ENCODE data around the gene LOC128125822.
A peak's percentile ranks its signal among the peaks of the same experiment; 100 is the strongest.
"Not testable (repeated sequence)": the region's sequence is repeated elsewhere in the genome, so short reads cannot be mapped to it uniquely, and the experiment has no call there.

LOC128125822 gene

GRCh38 chr6:63581355-63582013, 9.2 kb downstream of the LOC128125822 start:
- no peak for DNase-seq (ENCODE audit: low read depth in 1 of 2, low spot score in 1 of 2)

GRCh38 chr6:63582579-63583231, 10.4 kb downstream of the LOC128125822 start:
- no peak for DNase-seq (ENCODE audit: low read depth in 1 of 2, low spot score in 1 of 2)

- no peak for DNase-seq (ENCODE audit: low read depth in 1 of 2, low spot score in 1 of 2)
Observed at GRCh38 chr6:63584125-63584514, 11.8 kb downstream of the LOC128125822 start.

GRCh38 chr6:63584566-63584965, 12.3 kb downstream of the LOC128125822 start:
- no peak for DNase-seq (ENCODE audit: low read depth in 1 of 2, low spot score in 1 of 2)

- DNase-seq (ENCODE audit: low read depth in 1 of 2, low spot score in 1 of 2) = not testable (repeated sequence)
Observed at GRCh38 chr6:63585652-63586051, 13.4 kb downstream of the LOC128125822 start.

- no peak for DNase-seq (ENCODE audit: low read depth in 1 of 2, low spot score in 1 of 2)
Observed at GRCh38 chr6:63589952-63590411, 17.7 kb downstream of the LOC128125822 start.

- DNase-seq (ENCODE audit: low read depth in 1 of 2, low spot score in 1 of 2) = no peak
Observed at GRCh38 chr6:63592886-63593285, 20.6 kb downstream of the LOC128125822 start.

GRCh38 chr6:63597141-63598048, 25.1 kb downstream of the LOC128125822 start:
- no peak for DNase-seq (ENCODE audit: low read depth in 1 of 2, low spot score in 1 of 2)

- DNase-seq (ENCODE audit: low read depth in 1 of 2, low spot score in 1 of 2) = peak; percentile 40 to 43
Observed at GRCh38 chr6:63598049-63599036, 26.1 kb downstream of the LOC128125822 start.

GRCh38 chr6:63599243-63599642, 27.0 kb downstream of the LOC128125822 start:
- DNase-seq (ENCODE audit: low read depth in 1 of 2, low spot score in 1 of 2) = no peak

- DNase-seq (ENCODE audit: low read depth in 1 of 2, low spot score in 1 of 2) = no peak
Observed at GRCh38 chr6:63600136-63600535, 27.9 kb downstream of the LOC128125822 start.

- no peak for DNase-seq (ENCODE audit: low read depth in 1 of 2, low spot score in 1 of 2)
Observed at GRCh38 chr6:63609231-63609630, 37.0 kb downstream of the LOC128125822 start.

GRCh38 chr6:63610944-63611343, 38.7 kb downstream of the LOC128125822 start:
- DNase-seq (ENCODE audit: low read depth in 1 of 2, low spot score in 1 of 2) = no peak

- DNase-seq (ENCODE audit: low read depth in 1 of 2, low spot score in 1 of 2) = no peak
Observed at GRCh38 chr6:63611560-63611959, 39.3 kb downstream of the LOC128125822 start.

GRCh38 chr6:63615590-63615989, 43.3 kb downstream of the LOC128125822 start:
- DNase-seq (ENCODE audit: low read depth in 1 of 2, low spot score in 1 of 2) = no peak
